GM12878 (cell line): Measurements from ENCODE around the gene UBE2I. TPM values are rescaled to one million over a fixed set of nuclear protein-coding genes. Genes with fewer than 3 reads are reported as not detected.
A peak's percentile ranks its signal among the peaks of the same experiment; 100 is the strongest.

ENCODE experiments used
- ATAC-seq: fragments of 200-7000 bp; cut with Tn5 transposase; 3 replicates; pipeline ENCODE4 v1.9.1; 2020; ENCODE audit warnings: mild to moderate bottlenecking, moderate library complexity
- BruUV-seq: library from RNA; stranded (reverse); fragments of 400-500 nt; replicated peaks from 2 replicates; lab custom pipeline; 2021; lab: Mats Ljungman, UMichigan
- CTCF ChIA-PET: fragments of 300-600 bp; sonication (Branson Sonifier 250); formaldehyde crosslinking; extraction: SDS; loops from one replicate; lab custom pipeline; 2021; ENCODE audit warnings: inconsistent platforms; lab: Yijun Ruan, JAX
- POLR2A ChIA-PET: fragments of 350-600 bp; formaldehyde crosslinking; extraction: SDS; loops from one replicate; lab custom pipeline; 2021; ENCODE audit warnings: inconsistent platforms; lab: Charles Lee
- RAD21 ChIA-PET: fragments of 300-600 bp; sonication (Branson Sonifier 250); formaldehyde crosslinking; loops from one replicate; lab custom pipeline; 2023; ENCODE audit warnings: antibody characterized with exemption; ENCODE audit not compliant: unreplicated experiment; lab: Charles Lee
- SMC1A ChIA-PET: fragments of 300-600 bp; sonication (Branson Sonifier 250); formaldehyde crosslinking; loops from one replicate; lab custom pipeline; 2023; ENCODE audit not compliant: unreplicated experiment, uncharacterized antibody; lab: Charles Lee
- DNase-seq: peaks from one replicate; pipeline ENCODE4 v3.0.0-alpha.2; 2011; ENCODE audit warnings: low read depth, low spot score
- FAIRE-seq: peaks from 3 replicates; lab custom pipeline; 2011; peaks lifted over from hg19 to GRCh38; lab: Jason Lieb, UNC
- H2AFZ ChIP-seq: 2 replicates; pipeline ENCODE4 v1.6.0; 2011; ENCODE audit warnings: low read depth, low read length, control low read depth; ENCODE audit not compliant: control insufficient read depth
- H3K27ac ChIP-seq: 2 replicates; pipeline ENCODE4 v1.5.1; 2011; ENCODE audit warnings: control low read depth; ENCODE audit not compliant: control insufficient read depth, insufficient read depth
- H3K27me3 ChIP-seq, 2 experiments: replicated peaks in 1 of 2; 2 replicates each; pipeline versions ENCODE4 v1.6.0 to v1.6.1; 2011; ENCODE audit warnings: low read length in 1 of 2; ENCODE audit not compliant: control insufficient read depth in 2 of 2, insufficient read depth in 2 of 2
- H3K36me3 ChIP-seq, 2 experiments: 2 replicates each; pipeline ENCODE4 v1.5.1; 2011; ENCODE audit warnings: low read length in 1 of 2; ENCODE audit not compliant: control insufficient read depth in 2 of 2, insufficient read depth in 2 of 2
- H3K4me1 ChIP-seq: 2 replicates; pipeline ENCODE4 v1.6.1; 2011; ENCODE audit warnings: mild to moderate bottlenecking, low read length, moderate library complexity, mixed read lengths; ENCODE audit not compliant: control insufficient read depth, insufficient read depth
- H3K4me2 ChIP-seq: 2 replicates; pipeline ENCODE4 v1.6.0; 2011; ENCODE audit warnings: control low read depth; ENCODE audit not compliant: control insufficient read depth, insufficient read depth
- H3K4me3 ChIP-seq: fragments of 200-600 bp; sonication (generic); 2 replicates; pipeline ENCODE4 v1.5.1; 2016
- H3K79me2 ChIP-seq: 2 replicates; pipeline ENCODE4 v1.6.0; 2011; ENCODE audit warnings: low read length; ENCODE audit not compliant: control insufficient read depth, insufficient read depth
- H3K9ac ChIP-seq: 2 replicates; pipeline ENCODE4 v1.8.0; 2011; ENCODE audit warnings: low read length, control low read depth, mixed read lengths; ENCODE audit not compliant: control insufficient read depth, insufficient read depth
- H3K9me3 ChIP-seq: replicated peaks from 3 replicates; pipeline ENCODE4 v1.5.1; 2011; ENCODE audit warnings: mild to moderate bottlenecking, low read length; ENCODE audit not compliant: control insufficient read depth, insufficient read depth
- H4K20me1 ChIP-seq: 2 replicates; pipeline ENCODE4 v1.6.0; 2011; ENCODE audit not compliant: control insufficient read depth, insufficient read depth
- BHLHE40 ChIP-seq, 2 experiments: fragments of 450-650 bp in 1 of 2; IDR thresholded peaks; 2 replicates each; pipeline ENCODE4 v1.6.1; 2011 to 2017; ENCODE audit warnings: low read depth in 2 of 2, borderline replicate concordance in 1 of 2, improper control_type of control experiment in 1 of 2, low read length in 1 of 2, mild to moderate bottlenecking in 1 of 2
- CBX3 ChIP-seq: fragments of 200-600 bp; sonication (generic); IDR thresholded peaks from 2 replicates; pipeline ENCODE4 v1.6.1; 2016; ENCODE audit warnings: low read depth, borderline replicate concordance
- CBX5 ChIP-seq: sonication (generic); IDR thresholded peaks from 2 replicates; pipeline ENCODE4 v1.6.1; 2016; ENCODE audit warnings: low read depth, moderate library complexity, mild to moderate bottlenecking, inconsistent platforms
- CHD4 ChIP-seq: fragments of 200-600 bp; sonication (generic); IDR thresholded peaks from 2 replicates; pipeline ENCODE4 v1.6.1; 2016; ENCODE audit warnings: mild to moderate bottlenecking
- CREB1 ChIP-seq: IDR thresholded peaks from 2 replicates; pipeline ENCODE4 v1.6.1; 2012; ENCODE audit warnings: low read depth, mild to moderate bottlenecking, inconsistent platforms
- IRF4 ChIP-seq: IDR thresholded peaks from 2 replicates; pipeline ENCODE4 v1.6.1; 2011; ENCODE audit warnings: low read depth, low read length
- RAD21 ChIP-seq: IDR thresholded peaks from 2 replicates; pipeline ENCODE4 v1.6.1; 2011; ENCODE audit warnings: mild to moderate bottlenecking, low read depth, low read length, moderate library complexity; ENCODE audit not compliant: insufficient read depth
- RAD51 ChIP-seq: fragments of 450-650 bp; IDR thresholded peaks from 2 replicates; pipeline ENCODE4 v1.6.1; 2016; ENCODE audit warnings: moderate library complexity, mild to moderate bottlenecking, inconsistent platforms
- RCOR1 ChIP-seq: conservative IDR thresholded peaks from 2 replicates; pipeline ENCODE4 v1.6.1; 2012; ENCODE audit warnings: low read depth, low read length, improper control_type of control experiment
- TCF3 ChIP-seq: IDR thresholded peaks from 2 replicates; pipeline ENCODE4 v1.6.1; 2012; ENCODE audit warnings: low read depth, mild to moderate bottlenecking, low read length, borderline replicate concordance; ENCODE audit not compliant: insufficient read depth
- WGBS: methylation state at CpG from one replicate; pipeline ENCODE4 v1.1.6; 2016; ENCODE audit warnings: low lambda C conversion rate; ENCODE audit not compliant: insufficient replicate concordance, insufficient coverage; ENCODE audit errors: missing lambda C conversion rate; 5-methylcytosine and 5-hydroxymethylcytosine counted together
- in situ Hi-C: fragments of 300-500 bp; cut with MboI; formaldehyde crosslinking; loops from 9 replicates; pipeline ENCODE4 v1.14.3; 2018; ENCODE audit warnings: mixed read lengths
- intact Hi-C: fragments of 100-400 bp; cut with micrococcal nuclease; formaldehyde crosslinking; loops from one replicate; pipeline ENCODE4 v1.14.2; 2022; ENCODE audit not compliant: unreplicated experiment
- polyA plus RNA-seq, 11 experiments: library from polyadenylated mRNA; depleted of rRNA in 4 of 11; unstranded in 6 of 11; stranded (reverse) in 5 of 11; fragments of >200 nt; fragmentation: Nextera tagmentation in 4 of 11; fragmentation: Illumina TruSeq in 1 of 11; extraction: Ambion mirVana in 4 of 11; extraction: Trizol in 1 of 11; gene quantifications; 1 replicate in 1 of 11; 2 replicates in 10 of 11; pipeline versions ENCODE4 v1.2.1 to v1.2.3, GENCODE V29; 2011 to 2016; ENCODE audit warnings: inconsistent platforms in 2 of 11, missing spikeins in 2 of 11, low read depth in 1 of 11
- total RNA-seq, 4 experiments: library from RNA; depleted of rRNA in 3 of 4; stranded (reverse); fragments of >200 nt in 3 of 4; fragmentation: Illumina TruSeq in 1 of 4; extraction: Trizol in 1 of 4; gene quantifications; 2 replicates each; pipeline versions ENCODE4 v1.2.1 to v1.2.3, GENCODE V29; 2013 to 2021
- TF ChIP-seq, protein P1 (sequence below): fragments of 450-650 bp; formaldehyde crosslinking; IDR thresholded peaks from 2 replicates; pipeline ENCODE4 v1.4.0; 2022; ENCODE audit warnings: mild to moderate bottlenecking, moderate library complexity
- TF ChIP-seq, protein P2 (sequence below): IDR thresholded peaks from 2 replicates; pipeline ENCODE4 v1.6.1; 2011; ENCODE audit warnings: low read depth, low read length, improper control_type of control experiment, borderline replicate concordance
- TF ChIP-seq, protein P3 (sequence below): fragments of 450-650 bp; IDR thresholded peaks from 2 replicates; pipeline ENCODE4 v1.6.1; 2017; ENCODE audit warnings: mild to moderate bottlenecking, low read depth, inconsistent platforms; ENCODE audit not compliant: poor library complexity, severe bottlenecking
- TF ChIP-seq, protein P4 (sequence below), 3 experiments: IDR thresholded peaks in 2 of 3; conservative IDR thresholded peaks in 1 of 3; 2 replicates each; pipeline ENCODE4 v1.5.1; 2011; ENCODE audit warnings: low read depth in 3 of 3, low read length in 3 of 3, mild to moderate bottlenecking in 3 of 3, control low read depth in 2 of 3, moderate library complexity in 2 of 3, inconsistent platforms in 1 of 3, mixed read lengths in 1 of 3; ENCODE audit not compliant: control insufficient read depth in 2 of 3, insufficient read depth in 1 of 3; ENCODE audit errors: extremely low read depth in 1 of 3

UBE2I gene
- total and polyA plus RNA-seq, 10 of the 15 experiments (the other 5 are each of a cell fraction or from before 2014, with no cell fraction given): 47.5 to 243 (median 194) TPM

GRCh38 chr16:1300664-1301476 lies 8.6 kb upstream of the UBE2I start:
- Histone ChIP-seq H4K20me1 (no peaks in the 10 kb centered on the region), H3K4me3 (no peak overlapping the region), H3K27me3 (no peaks in the 10 kb centered on the region), H2AFZ (peak overlapping the region; percentile 67), H3K36me3 (no peaks in the 10 kb centered on the region), H3K27ac (no peak overlapping the region), H3K79me2 (no peaks in the 10 kb centered on the region), H3K9ac (no peak overlapping the region), H3K9me3 (no peaks in the 10 kb centered on the region; the same call in 2 of the 3 replicates), H3K4me1 (peaks cover 10% of the 10 kb centered on the region), H3K4me2 (peak overlapping the region; percentile 64)
- BruUV-seq: no TSS peak
- RAD21 ChIA-PET: interaction anchor here (0.6 kb wide), 1 partner anchor 559 kb away, joined by 3 read pairs; no protein-coding TSS in a partner anchor
- SMC1A ChIA-PET: no interaction called here
- POLR2A ChIA-PET: no interaction called here
- WGBS: 14% methylated on average over 38 of the region's 42 CpGs
- ATAC-seq (peak; percentile 92), FAIRE-seq (peak; percentile 54), DNase-seq (no peak)
- intact Hi-C loops: no loop called here
- CTCF ChIA-PET: interaction anchor here (1.1 to 1.7 kb wide), 3 partner anchors 10 to 159 kb away, joined by 3 to 7 read pairs (median 7); no protein-coding TSS in a partner anchor
- in situ Hi-C loops: no loop called here
- TF ChIP-seq, protein P1, sequence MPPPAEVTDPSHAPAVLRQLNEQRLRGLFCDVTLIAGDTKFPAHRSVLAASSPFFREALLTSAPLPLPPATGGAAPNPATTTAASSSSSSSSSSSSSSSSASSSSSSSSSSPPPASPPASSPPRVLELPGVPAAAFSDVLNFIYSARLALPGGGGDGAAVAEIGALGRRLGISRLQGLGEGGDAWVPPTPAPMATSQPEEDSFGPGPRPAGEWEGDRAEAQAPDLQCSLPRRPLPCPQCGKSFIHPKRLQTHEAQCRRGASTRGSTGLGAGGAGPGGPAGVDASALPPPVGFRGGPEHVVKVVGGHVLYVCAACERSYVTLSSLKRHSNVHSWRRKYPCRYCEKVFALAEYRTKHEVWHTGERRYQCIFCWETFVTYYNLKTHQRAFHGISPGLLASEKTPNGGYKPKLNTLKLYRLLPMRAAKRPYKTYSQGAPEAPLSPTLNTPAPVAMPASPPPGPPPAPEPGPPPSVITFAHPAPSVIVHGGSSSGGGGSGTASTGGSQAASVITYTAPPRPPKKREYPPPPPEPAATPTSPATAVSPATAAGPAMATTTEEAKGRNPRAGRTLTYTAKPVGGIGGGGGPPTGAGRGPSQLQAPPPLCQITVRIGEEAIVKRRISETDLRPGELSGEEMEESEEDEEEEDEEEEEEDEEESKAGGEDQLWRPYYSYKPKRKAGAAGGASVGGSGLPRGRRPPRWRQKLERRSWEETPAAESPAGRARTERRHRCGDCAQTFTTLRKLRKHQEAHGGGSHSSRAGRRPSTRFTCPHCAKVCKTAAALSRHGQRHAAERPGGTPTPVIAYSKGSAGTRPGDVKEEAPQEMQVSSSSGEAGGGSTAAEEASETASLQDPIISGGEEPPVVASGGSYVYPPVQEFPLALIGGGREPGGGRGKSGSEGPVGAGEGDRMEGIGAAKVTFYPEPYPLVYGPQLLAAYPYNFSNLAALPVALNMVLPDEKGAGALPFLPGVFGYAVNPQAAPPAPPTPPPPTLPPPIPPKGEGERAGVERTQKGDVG (CRISPR knock-in tag): no peak
- TF ChIP-seq CHD4: no peak
- TF ChIP-seq, protein P2, sequence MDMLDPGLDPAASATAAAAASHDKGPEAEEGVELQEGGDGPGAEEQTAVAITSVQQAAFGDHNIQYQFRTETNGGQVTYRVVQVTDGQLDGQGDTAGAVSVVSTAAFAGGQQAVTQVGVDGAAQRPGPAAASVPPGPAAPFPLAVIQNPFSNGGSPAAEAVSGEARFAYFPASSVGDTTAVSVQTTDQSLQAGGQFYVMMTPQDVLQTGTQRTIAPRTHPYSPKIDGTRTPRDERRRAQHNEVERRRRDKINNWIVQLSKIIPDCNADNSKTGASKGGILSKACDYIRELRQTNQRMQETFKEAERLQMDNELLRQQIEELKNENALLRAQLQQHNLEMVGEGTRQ: no peak
- TF ChIP-seq, protein P3, sequence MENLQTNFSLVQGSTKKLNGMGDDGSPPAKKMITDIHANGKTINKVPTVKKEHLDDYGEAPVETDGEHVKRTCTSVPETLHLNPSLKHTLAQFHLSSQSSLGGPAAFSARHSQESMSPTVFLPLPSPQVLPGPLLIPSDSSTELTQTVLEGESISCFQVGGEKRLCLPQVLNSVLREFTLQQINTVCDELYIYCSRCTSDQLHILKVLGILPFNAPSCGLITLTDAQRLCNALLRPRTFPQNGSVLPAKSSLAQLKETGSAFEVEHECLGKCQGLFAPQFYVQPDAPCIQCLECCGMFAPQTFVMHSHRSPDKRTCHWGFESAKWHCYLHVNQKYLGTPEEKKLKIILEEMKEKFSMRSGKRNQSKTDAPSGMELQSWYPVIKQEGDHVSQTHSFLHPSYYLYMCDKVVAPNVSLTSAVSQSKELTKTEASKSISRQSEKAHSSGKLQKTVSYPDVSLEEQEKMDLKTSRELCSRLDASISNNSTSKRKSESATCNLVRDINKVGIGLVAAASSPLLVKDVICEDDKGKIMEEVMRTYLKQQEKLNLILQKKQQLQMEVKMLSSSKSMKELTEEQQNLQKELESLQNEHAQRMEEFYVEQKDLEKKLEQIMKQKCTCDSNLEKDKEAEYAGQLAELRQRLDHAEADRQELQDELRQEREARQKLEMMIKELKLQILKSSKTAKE: no peak
- TF ChIP-seq BHLHE40 (IDR thresholded peaks at IDR 0.05; ENCODE audit: borderline replicate concordance in 1 of 2, low read depth in 2 of 2, low read length in 1 of 2): peak in 1 of 2 experiments; percentile 33; a peak in 1 of 4 replicates
- TF ChIP-seq RAD21: peak; percentile 53
- no peak for TF ChIP-seq CBX3
- TF ChIP-seq RAD51: no peak
- TF ChIP-seq, protein P4, sequence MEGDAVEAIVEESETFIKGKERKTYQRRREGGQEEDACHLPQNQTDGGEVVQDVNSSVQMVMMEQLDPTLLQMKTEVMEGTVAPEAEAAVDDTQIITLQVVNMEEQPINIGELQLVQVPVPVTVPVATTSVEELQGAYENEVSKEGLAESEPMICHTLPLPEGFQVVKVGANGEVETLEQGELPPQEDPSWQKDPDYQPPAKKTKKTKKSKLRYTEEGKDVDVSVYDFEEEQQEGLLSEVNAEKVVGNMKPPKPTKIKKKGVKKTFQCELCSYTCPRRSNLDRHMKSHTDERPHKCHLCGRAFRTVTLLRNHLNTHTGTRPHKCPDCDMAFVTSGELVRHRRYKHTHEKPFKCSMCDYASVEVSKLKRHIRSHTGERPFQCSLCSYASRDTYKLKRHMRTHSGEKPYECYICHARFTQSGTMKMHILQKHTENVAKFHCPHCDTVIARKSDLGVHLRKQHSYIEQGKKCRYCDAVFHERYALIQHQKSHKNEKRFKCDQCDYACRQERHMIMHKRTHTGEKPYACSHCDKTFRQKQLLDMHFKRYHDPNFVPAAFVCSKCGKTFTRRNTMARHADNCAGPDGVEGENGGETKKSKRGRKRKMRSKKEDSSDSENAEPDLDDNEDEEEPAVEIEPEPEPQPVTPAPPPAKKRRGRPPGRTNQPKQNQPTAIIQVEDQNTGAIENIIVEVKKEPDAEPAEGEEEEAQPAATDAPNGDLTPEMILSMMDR (IDR thresholded peaks at IDR 0.05 in 2 of 3, conservative IDR thresholded peaks at IDR 0.05 in 1 of 3; ENCODE audit: control insufficient read depth in 2 of 3, extremely low read depth in 1 of 3, insufficient read depth in 1 of 3, low read depth in 3 of 3, low read length in 3 of 3): peak; percentile 80 to 96 (median 83)
- TF ChIP-seq RCOR1: no peak
- TF ChIP-seq IRF4: no peak
- TF ChIP-seq CREB1: no peak
- no peak for TF ChIP-seq CBX5
- TF ChIP-seq TCF3: 0 out of 2 replicates have a peak, but pooled peaks have one; percentile 22
